Caki2 (cell line): ENCODE measurements around the gene PINK1. TPM values are rescaled to one million over a fixed set of nuclear protein-coding genes. Genes with fewer than 3 reads are reported as not detected.
A peak's percentile ranks its signal among the peaks of the same experiment; 100 is the strongest.
"Not testable (repeated sequence)": the region's sequence is repeated elsewhere in the genome, so short reads cannot be mapped to it uniquely, and the experiment has no call there.

Source experiments
- DNase-seq: peaks from one replicate; pipeline ENCODE4 v3.0.0-alpha.2; 2015; ENCODE audit warnings: low read depth
- in situ Hi-C: cut with HindIII; loops from 2 replicates; pipeline ENCODE4 v1.10.0; 2016; ENCODE audit warnings: low sequenced_read_pairs, low pct_unique_long_range_greater_than_20kb, mixed read lengths
- total RNA-seq: library from RNA; depleted of rRNA; stranded (reverse); fragments of >200 nt; shearing (Covaris generic); gene quantifications from 2 replicates; pipeline ENCODE4 v1.2.3, GENCODE V29; 2014; ENCODE audit warnings: low replicate concordance

PINK1 gene
- total RNA-seq, 1 experiment from 2014 or later: 34.6 TPM

- in situ Hi-C loops, DNase-seq: not testable (repeated sequence)
Observed at GRCh38 chr1:20606801-20607570, 26.3 kb upstream of the PINK1 start.

DNA sequence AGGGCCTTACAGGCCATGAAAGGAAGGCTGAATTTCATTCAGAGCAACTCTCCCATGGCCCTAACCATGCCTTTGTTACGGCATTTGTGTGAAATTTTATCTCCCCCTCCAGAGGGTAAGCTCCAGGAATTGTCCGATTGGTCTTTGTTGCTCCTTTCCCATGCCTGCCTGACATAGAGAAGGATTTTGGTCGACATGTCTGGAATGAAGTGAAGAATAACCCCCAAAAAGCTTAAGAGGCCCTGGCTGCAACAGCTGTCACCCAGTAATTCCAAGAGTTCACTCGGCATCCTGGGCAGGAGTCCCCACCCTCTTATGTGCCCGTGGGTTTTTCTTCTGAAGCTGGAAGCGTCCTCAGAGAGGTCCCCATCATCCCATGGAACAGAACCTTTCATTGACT lies 23.7 kb upstream of the PINK1 start:
- in situ Hi-C loops: no loop called here
- DNase-seq: no peak

GRCh38 chr1:20610970-20611369 lies 22.3 kb upstream of the PINK1 start:
- peak; percentile 67 for DNase-seq
- in situ Hi-C loops: no loop called here

- in situ Hi-C loops: no loop called here
- DNase-seq: no peak
Observed at GRCh38 chr1:20611652-20612051, 21.6 kb upstream of the PINK1 start.

GRCh38 chr1:20612221-20612746 lies 21.0 kb upstream of the PINK1 start:
- DNase-seq: peak; percentile 86
- in situ Hi-C loops: no loop called here

GRCh38 chr1:20614131-20614579 lies 19.1 kb upstream of the PINK1 start:
- in situ Hi-C loops: no loop called here
- DNase-seq: no peak

- in situ Hi-C loops: no loop called here
- DNase-seq: no peak
Observed at GRCh38 chr1:20615946-20616846, 17.1 kb upstream of the PINK1 start.

- no peak for DNase-seq
Observed at GRCh38 chr1:20616847-20617487, 16.3 kb upstream of the PINK1 start.

DNA sequence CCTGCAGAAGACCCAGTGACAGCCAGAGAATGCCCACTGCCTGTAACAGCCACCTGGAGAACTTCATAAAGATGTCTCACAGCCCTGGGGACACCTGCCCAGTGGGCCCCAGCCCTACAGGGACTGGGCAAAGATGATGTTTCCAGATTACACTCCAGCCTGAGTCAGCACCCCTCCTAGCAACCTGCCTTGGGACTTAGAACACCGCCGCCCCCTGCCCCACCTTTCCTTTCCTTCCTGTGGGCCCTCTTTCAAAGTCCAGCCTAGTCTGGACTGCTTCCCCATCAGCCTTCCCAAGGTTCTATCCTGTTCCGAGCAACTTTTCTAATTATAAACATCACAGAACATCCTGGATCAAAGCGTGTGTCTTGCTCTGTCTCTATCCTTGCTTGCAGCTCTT lies 14.7 kb upstream of the PINK1 start:
- DNase-seq: no peak
- in situ Hi-C loops: no loop called here

More at GRCh38 chr1:20616847-20617487, 16.3 kb upstream of the PINK1 start:
- in situ Hi-C loops: no loop called here

DNA sequence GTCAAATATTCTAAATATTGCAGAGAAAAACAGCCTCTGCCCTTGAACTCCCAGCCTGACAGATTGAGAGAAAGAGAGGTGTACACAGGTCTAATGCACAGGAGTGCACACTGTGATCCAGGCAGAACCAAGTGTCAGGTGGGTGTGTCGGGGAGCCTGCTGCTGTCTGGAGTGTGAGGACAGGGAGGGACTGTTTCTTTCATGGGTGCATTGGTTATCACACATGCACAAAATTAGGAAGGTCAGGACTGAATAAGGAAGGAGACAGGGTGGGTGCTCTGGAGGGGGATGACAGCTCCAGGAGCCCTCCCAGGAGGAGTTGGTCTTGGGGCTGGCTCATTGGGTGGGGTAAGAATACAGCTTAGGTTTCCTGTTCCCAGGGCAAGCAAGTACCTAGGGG lies 13.3 kb upstream of the PINK1 start:
- in situ Hi-C loops: no loop called here

GRCh38 chr1:20621012-20621411 lies 12.2 kb upstream of the PINK1 start:
- DNase-seq: no peak
- in situ Hi-C loops: no loop called here

More for the DNA sequence above, 13.3 kb upstream of the PINK1 start:
- DNase-seq: no peak

- in situ Hi-C loops: no loop called here
- DNase-seq: no peak
Observed at GRCh38 chr1:20624709-20625108, 8.5 kb upstream of the PINK1 start.

DNA sequence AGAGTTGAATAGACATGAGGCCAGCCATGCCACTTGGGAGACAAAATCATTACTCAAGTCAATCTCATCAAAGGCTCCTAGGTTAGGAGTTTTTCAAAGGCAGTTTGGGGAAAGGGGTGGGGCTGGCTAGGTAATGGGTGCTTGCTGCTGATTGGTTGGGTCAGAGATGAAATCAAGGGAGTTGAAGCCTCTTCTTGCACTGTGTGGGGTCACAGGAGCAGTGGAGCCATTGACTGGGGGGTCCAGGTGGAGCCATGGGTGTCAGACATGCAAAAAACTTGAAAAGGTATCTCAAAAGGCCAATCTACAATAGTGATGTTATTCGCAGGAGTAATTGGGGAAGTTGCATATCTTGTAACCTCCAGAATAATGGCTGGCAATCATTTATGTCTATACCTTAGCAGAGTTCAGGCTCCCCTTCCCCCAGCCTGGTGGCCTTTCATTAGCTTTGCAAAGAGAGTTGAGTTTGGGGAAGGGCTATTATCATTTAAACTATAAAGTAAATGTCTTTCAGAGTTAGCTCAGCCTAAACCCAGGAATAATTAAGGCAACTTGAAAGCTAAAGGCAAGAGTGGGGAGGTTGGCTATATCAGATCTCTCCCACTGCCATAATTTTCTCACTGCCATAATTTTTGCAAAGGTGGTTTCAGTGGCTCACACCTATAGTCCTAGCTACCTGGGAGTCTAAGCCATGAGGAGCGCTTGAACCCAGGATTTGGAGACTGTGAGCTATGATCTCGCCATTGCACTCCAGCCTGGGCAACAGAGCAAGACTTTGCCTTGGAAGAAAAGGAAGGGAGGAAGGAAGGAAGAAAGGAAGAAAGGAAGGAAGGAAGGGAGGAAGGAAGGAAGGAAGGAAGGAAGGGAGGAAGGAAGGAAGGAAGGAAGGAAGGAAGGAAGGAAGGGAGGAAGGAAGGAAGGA lies 7.8 kb upstream of the PINK1 start:
- no peak for DNase-seq
- in situ Hi-C loops: no loop called here

DNA sequence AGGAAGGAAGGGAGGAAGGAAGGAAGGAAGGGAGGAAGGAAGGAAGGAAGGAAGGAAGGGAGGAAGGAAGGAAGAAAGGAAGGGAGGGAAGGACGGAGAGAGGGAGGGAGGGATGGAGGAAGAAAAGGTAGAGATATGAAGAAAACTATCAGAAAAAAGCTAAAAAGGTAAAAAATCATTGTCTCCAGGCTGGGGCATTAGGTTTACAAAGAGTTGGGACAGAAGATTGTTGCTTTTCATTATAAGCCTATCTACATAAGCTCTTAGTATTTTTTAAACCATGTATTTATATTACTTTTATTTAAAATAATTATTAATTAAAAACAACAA lies 7.2 kb upstream of the PINK1 start:
- DNase-seq: no peak
- in situ Hi-C loops: no loop called here

GRCh38 chr1:20626524-20626923 lies 6.7 kb upstream of the PINK1 start:
- DNase-seq: no peak
- in situ Hi-C loops: no loop called here

DNA sequence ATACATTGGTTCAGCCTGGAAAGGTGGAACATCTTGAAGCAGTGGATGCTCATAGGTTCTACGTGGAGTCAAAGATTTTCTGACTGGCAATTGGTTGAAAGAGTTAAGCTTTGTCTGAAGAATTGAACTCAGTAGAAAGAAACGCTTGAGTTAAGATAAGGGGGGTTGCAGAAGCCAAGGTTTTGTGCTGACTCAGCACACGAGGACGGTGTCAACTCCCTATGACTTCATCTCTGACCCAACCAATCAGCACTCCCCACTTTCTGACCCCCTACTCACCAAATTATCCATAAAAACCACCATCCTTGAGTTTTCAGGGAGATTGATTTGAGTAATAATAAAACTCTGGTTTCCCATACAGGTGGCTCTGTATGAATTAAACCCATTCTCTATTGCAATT lies 2.5 kb upstream of the PINK1 start:
- in situ Hi-C loops: no loop called here
- no peak for DNase-seq

GRCh38 chr1:20632386-20632785 lies 872 bp upstream of the PINK1 start:
- in situ Hi-C loops: no loop called here
- no peak for DNase-seq

GRCh38 chr1:20634065-20634593 lies 871 bp downstream of the PINK1 start:
- in situ Hi-C loops: no loop called here
- peak; percentile 42 for DNase-seq
